Measurements from ENCODE around the gene HDAC9.

DNA sequence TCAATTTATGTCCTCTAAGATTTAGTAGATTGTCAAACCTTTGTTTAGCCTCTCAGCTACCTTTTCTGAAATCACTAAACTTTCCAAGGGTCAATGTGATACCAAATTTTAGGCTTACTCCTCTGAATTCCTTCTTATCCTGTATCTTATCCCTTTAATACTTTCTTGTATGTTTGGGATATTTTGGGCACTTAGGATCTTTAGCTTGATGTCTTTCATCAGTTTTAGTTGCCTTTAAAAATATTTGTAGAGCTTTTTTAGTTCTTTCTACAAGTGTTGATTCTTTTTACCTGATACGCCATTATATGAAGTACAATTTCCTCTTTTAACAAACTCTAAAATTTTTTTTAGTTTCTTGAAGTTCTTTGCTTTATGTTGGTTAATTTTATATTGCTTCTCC, 30.7 kb upstream of the HDAC9 start:
- TF ChIP-seq, protein P1, sequence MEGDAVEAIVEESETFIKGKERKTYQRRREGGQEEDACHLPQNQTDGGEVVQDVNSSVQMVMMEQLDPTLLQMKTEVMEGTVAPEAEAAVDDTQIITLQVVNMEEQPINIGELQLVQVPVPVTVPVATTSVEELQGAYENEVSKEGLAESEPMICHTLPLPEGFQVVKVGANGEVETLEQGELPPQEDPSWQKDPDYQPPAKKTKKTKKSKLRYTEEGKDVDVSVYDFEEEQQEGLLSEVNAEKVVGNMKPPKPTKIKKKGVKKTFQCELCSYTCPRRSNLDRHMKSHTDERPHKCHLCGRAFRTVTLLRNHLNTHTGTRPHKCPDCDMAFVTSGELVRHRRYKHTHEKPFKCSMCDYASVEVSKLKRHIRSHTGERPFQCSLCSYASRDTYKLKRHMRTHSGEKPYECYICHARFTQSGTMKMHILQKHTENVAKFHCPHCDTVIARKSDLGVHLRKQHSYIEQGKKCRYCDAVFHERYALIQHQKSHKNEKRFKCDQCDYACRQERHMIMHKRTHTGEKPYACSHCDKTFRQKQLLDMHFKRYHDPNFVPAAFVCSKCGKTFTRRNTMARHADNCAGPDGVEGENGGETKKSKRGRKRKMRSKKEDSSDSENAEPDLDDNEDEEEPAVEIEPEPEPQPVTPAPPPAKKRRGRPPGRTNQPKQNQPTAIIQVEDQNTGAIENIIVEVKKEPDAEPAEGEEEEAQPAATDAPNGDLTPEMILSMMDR (IDR thresholded peaks at IDR 0.05): no peak
- no peak for TF ChIP-seq POLR2A (IDR thresholded peaks at IDR 0.05)
